ENCODE results near the gene NRXN3.

NRXN3 gene

DNA sequence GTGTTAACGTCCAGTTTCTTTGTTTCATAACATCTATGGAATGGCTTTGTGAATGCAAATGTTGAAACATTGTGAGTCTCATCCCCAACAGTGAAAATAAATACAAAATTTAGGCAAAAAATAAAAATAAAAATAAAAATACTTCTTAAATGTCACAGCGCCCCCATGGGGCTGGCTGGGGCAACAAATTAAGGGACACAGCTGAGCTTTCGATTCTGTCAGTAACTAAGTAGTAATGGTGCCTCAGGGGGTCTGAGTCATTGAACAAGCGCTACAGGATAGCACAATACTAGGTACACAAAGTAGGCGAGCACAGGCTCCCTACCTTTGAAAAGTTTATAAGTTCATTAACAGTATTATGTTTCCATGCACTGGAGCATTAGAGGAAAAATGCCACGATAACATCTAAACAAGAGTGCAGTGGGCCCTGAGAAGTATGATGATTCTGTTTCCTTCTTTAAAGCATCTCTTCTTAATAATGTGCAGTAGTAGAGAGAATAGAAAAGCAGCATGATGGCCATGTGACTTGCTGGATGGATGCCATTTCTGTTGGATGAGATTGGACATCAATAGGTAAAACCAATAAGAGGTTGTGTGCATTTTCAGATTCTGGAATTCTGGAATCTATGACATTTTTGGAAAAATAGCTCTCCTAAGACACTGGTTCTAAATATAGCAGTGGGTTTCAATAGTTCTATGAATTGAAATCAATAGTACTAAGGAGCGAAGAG, 1374.0 kb downstream of the NRXN3 start:
- no peak overlapping the region for H3K4me3 ChIP-seq (ENCODE audit: low read depth, low read length)

DNA sequence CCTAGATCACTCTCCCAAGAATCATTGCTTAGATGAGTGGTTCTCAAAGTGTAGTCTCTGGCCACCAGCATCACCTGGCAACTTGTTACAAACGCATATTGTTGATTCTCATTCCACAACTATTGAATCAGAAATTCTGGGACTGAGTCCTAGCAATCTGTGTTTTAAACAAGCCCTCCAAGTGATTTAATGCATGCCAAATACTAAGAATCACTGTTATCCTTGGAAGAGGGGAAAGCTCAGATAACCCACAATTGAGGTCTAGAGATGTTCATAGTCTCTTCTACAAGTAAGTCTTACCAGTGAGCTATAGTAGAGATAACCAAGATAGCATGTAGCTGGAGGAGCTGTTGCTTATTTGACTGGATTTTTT, 1374.5 kb downstream of the NRXN3 start:
- no peak overlapping the region for H3K4me3 ChIP-seq (ENCODE audit: low read depth, low read length)

DNA sequence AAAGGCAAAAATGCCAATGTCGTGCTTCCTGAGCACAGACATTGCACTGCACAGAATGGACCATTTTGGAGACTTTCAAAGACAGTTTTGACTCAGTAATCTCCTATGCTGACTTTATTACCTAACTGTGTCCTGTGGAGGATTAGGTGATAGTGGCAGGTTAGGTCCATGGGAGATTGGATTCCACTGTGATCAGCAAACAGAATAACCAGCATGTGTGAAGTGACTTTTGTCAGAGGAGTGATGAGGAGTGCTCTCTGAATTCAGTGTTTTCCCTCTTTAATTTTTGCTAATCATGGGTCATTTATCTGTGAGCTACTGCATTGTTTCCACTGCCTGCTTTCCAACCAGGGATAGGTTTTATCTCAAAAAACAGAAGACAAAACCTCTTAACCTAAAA, 1378.7 kb downstream of the NRXN3 start:
- no peak overlapping the region for H3K4me3 ChIP-seq (ENCODE audit: low read depth, low read length)

DNA sequence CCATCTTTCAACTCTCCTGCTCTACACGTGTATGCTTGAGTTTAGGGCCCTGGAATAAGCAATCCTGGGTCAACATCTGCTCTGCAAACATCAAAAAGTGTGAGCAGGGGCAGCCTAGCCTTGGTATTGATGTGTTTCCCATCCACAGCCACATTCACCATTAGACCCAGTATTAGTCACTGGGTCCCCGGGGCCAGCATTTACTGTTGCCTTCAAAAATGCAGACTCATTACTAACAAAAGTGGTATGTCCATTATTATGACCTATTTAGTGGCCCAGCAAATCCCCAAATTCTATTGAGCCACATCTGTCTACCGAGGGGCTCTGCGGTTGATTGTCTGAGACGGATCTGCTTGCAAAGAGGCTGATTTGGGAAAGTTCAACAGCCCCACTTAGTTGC, 1379.3 kb downstream of the NRXN3 start:
- no peak overlapping the region for H3K4me3 ChIP-seq (ENCODE audit: low read depth, low read length)

DNA sequence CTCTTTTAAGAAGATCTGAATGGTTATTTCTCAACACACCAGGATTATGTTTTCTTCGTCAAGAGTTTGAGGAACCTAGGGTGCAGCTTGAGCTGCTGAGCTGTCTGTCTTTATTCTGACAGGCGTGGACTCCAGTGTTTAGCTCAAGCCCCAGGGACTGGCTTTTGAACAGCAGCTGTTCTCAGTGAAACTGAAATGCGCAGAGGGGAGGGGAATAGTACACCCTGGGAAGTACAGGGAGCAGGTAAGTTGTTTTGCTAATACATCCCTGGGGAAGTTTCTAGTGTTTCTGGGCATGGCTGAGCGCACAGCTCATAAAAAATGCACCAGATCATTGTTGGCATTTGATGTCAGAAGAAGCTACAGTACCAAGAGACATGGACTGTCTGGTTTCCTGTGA, 1381.3 kb downstream of the NRXN3 start:
- no peak overlapping the region for H3K4me3 ChIP-seq (ENCODE audit: low read depth, low read length)

DNA sequence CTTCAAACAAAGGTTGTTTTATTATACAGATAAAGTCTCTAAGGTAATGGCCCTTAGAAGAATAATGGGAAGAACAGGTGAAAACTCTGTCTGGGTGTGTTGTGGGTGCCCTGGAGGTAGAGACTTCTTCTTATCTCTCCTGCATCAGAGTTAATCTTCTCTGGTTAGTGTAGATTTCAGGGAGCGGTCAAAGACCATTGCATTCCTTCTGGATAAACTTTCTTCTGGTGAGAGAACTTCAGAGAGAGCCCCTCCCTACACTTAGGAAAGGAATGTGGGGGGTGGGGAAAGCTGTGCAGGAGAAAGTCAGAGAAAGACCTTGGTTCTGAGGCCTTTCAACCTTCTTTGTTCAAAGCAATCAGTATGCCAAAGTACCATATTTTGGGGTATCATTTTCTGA, 1382.6 kb downstream of the NRXN3 start:
- no peak overlapping the region for H3K4me3 ChIP-seq (ENCODE audit: low read depth, low read length)

DNA sequence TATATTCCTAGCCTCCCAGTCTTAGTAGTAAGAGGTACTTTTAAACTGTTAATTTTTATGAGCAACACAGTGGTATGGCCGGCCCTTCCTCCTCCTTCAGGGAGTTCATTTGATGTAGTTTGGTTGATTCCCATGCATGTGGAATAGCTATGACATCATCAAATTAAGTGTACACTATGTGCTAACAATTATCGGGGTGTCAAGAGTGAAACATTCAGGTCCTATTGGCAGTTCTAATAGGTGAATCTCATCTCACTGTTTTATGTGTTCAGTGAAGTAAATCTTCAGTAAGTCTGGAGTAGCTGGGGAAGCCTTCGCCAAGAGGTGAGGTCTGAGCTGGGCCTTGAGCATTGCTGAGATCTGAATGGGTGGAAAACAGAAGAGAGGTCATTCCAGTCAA, 1384.6 kb downstream of the NRXN3 start:
- no peak overlapping the region for H3K4me3 ChIP-seq (ENCODE audit: low read depth, low read length)

DNA sequence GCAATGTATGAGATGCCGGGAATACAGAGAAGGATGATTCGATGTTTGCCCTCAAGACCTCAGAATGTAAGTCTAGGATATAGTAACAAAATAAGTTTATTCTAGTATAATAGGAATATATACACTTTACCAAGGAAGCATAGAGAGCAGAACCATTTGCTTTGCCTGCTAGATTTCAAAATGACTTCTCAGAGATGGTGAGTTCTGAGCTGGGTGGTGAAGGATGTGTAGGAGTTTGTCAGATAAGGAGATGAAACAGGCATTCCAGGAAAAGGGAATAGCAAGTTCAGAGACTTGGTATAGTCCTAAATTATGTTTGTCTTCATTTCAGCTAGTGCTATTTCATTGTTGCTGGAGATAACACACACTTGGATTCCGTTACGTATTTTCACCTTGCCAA, 1385.3 kb downstream of the NRXN3 start:
- H3K4me3 ChIP-seq (ENCODE audit: low read depth, low read length): no peak overlapping the region

DNA sequence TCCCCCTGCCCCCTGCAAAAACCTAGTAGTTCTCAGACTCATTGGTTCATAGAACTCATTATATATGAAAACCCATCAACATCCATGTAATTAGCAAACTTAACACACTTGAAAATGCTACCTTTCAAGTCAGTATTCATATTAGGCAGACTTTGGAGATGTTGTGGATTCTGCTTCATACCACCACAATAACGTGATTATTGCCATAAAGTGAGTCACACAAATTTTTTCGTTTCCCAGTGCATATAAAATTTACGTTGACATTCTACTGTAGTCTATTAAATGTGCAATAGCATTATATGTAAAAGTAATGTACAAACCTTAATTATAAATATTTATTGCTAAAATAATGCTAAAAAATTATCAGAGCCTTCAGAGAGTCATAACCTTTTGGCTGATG, 1387.1 kb downstream of the NRXN3 start:
- no peak overlapping the region for H3K4me3 ChIP-seq (ENCODE audit: low read depth, low read length)

DNA sequence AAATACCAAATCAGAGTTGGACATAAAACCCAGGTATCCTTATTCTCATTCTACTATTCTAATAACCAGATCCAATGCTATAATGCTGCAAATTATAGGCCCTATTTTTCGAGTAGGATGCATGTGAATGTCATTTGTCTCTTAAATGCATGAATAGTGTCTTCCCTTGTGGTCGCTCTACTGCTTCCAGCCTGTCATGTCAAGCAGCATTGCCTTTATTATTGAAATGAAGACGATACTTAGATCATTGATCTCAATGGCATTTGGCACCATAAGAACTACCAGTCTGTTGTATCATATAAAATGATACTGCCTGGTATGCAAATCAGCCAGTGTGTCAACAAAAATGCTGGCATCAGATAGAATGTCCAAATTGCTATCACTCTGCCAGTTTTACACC, 1392.0 kb downstream of the NRXN3 start:
- no peak overlapping the region for H3K4me3 ChIP-seq (ENCODE audit: low read depth, low read length)

DNA sequence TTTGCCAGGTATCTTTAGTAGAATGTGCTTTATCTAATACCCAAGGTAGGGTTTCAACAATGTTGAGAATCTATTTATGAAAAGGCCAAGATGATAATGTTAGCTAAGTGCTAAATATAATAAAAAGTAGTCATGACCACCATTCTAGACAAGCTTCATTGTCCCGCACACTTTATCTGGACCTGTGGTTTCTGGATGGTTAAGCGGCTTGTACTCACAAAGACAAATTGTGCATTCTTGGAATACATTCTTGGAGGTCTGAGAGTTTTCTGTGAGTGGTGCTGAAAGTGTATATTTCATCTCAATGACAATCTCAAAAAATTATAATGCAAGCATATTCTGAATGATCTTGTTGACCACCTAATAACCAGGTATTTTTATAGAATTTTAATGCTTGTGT, 1394.2 kb downstream of the NRXN3 start:
- H3K4me3 ChIP-seq (ENCODE audit: low read depth, low read length): no peak overlapping the region

DNA sequence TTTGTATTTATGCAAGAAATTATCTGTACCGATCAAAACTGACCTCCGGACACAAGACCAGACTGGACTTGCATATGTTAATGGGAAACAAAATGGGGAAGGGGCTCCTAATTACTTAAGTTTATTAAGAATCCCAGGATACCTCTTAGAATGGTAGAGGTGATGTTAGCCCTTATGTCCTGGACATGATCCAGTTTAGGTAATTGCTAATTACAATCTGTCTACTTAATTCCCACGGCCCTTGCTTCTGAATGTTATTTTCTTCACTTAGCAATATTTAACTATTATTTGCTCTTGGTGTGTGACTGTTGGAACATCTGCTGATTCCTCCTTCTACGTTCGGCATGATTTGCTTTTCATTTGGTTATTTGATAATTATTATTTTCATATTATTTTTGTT, 1397.1 kb downstream of the NRXN3 start:
- no peak overlapping the region for H3K4me3 ChIP-seq (ENCODE audit: low read depth, low read length)

DNA sequence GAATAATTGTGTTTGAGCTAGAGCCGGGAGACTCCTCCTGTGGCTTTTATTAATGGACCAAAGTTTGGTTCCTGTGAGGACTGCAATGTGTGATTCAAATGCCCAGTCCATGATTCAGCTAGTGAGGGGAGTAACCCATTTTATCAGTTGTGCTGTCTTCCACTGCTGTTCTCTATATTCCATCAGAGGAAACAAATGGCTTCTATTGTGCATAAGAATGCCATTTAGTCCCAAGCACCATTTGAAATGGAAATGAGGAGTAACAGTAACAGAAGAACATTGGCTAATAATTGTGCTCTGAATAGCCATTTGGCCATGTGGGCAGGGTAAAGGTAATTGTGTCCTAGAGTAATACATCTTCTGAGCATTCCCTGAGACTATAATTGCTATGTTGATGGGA, 1398.4 kb downstream of the NRXN3 start:
- H3K4me3 ChIP-seq (ENCODE audit: low read depth, low read length): no peak overlapping the region

DNA sequence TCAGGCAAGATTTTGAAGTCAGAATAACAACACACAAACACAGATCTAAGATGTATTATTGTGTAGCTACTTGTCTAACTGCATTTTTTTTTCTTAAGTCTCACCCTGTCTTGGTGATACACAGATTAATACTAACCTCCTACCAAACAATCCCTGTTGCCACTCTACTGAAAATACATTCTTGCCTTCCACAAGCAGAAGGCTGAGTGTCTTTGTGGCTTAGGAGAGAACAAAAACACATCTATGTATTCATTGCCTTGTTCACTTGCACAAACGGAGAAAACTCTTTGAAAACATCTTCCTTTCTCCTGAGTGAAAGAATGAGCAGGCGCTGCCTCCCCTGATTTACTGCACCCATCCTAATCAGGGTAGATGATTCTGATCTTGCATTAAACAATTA, 1398.9 kb downstream of the NRXN3 start:
- H3K4me3 ChIP-seq (ENCODE audit: low read depth, low read length): no peak overlapping the region

DNA sequence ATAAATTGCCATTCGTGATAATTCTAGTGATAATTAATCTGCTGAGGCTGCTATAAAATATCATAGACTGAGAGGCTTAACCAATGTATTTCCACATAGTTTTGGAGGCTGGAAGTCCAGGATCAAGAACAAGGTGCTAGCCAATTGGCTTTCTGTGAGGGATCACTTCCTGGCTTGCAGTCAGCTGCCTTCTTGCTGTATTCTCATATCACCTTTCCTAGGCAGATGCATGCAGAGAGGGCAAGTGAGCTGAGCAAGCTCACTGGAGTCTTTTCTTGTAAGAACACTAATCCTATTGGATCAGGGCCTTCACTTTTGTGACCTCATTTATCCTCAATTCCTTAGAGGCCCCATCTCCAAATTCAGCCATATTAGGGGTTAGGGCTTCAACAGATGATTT, 1400.5 kb downstream of the NRXN3 start:
- no peak overlapping the region for H3K4me3 ChIP-seq (ENCODE audit: low read depth, low read length)

DNA sequence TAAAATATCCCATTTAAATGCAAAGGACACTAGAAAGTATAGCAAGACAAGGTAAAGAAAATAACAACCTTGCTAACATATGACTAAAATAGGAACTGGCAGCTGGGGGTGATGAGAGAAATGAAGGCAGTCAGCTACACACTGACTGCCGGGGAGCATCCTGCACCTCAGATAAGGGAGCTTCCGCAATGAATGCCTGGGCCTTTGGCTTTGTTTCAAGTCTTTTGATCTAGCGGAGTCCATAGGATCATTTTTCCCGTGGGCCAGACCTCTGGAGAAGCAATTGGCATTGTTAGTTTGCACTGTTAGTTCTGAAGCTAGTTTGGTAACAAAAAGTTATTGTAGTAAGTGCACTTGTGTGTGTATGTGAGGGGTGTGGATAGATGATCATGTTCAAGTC, 1401.2 kb downstream of the NRXN3 start:
- H3K4me3 ChIP-seq (ENCODE audit: low read depth, low read length): no peak overlapping the region

DNA sequence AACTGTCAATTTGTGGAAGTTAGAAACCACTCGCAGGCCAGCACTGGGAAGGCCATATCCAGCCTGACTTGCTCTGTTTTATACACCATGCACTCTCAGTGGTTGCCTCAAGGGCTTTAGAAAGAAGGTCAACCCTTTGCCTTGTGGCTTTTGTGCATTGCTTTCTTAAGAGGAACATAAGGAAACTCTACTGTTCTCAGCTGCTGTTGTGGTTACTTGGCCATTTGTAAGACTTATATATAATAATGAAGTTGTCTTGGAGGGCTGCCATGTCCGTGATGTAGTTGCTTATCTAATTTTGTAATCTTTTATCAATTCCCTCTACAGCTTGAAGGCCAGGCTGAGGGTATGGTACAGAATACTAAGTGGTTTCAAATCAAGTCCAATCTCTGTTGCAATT, 1403.3 kb downstream of the NRXN3 start:
- H3K4me3 ChIP-seq (ENCODE audit: low read depth, low read length): no peak overlapping the region

DNA sequence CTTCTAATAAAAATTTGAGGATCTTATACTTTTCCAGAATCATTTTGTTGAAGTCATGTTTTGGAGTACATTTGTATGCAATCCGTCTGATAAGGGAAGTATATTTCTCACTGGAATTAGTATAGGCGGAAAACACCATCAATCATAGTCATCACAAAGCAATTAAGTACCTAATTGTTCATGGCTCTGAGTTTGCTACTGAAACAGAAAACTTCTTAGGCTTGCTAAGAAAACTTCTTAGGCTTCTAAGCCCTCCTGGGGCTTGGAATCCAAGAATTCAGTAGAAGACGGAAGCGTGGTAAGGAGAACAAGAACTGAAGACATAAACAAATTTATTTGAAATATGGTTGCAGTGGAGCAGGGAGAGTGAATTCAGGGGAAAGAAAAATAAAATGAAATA, 1404.9 kb downstream of the NRXN3 start:
- H3K4me3 ChIP-seq (ENCODE audit: low read depth, low read length): no peak overlapping the region

DNA sequence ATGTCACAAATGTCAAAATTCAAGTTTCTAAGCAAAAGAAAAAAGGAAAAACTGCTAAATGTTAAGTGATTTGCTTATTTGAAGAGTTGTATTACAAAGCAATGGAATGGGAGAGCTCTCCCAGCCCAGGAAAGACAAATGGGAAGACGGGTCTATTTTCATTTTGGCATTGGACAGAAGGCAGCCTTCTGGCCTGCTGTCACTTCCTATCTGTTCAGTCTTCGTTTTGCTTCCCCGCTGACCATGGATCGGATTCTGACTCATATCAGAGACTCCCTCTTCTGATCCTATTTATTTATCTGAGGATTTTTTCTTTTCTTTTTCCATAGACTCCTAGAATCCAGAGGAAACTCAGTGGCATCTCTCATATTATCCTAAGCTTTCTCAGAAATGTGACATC, 1406.3 kb downstream of the NRXN3 start:
- H3K4me3 ChIP-seq (ENCODE audit: low read depth, low read length): no peak overlapping the region

DNA sequence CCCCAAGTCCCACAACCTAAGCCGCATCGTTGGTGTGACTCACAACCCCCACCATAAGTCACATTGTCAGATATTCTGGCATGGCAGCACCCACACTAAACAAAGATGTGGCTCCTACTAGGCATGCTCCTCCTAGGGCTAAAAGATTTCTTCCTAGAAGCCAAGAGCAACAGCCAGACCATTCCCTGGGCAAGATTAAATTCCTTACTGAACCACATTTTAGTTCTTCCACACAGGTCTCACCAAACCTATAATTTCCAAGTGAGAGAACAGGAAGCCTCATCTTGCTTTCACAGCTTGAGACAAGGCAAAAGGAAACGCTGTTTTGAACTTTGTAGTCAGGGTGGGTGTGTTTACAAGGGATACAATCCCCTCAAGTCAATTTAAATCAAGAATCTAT, 1408.3 kb downstream of the NRXN3 start:
- H3K4me3 ChIP-seq (ENCODE audit: low read depth, low read length): no peak overlapping the region

DNA sequence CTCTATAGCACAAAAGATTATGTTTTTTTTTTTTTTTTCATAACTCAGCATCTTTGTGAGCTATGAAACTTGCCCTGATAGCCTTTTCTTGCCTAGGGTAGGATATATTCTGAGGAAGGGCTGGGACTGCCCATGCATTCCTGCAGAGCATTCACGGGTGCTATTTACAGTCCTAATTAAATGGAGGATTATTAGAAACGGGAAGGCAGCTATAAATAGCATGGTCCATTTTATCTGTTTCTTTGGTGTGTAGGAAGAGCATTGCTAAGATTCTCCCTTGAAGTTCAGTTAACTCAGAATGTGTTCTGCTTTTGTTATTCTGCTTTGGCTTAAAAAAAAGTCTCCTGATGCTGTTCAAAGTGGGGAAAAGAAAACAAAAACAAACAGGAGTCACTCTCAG, 1410.2 kb downstream of the NRXN3 start:
- no peak overlapping the region for H3K4me3 ChIP-seq (ENCODE audit: low read depth, low read length)

DNA sequence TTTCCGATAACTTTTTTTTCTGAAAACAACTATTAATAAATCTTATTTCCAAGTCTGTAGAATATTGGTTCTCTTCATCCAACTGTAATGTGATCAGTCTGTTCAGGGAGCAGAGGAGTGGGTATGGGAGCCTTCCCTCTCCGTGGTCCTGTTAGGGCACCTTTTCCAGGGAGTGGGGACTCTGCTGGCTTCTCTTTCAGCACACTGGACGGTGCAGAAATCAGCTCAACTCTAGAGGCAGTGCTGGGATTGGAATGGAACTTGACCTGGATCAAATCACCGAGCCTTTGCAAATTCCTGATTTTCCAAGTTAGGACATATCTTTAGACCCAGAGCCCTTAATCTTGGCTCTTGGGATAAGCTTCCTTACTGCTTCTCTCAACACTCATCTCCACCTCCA, 1410.7 kb downstream of the NRXN3 start:
- no peak overlapping the region for H3K4me3 ChIP-seq (ENCODE audit: low read depth, low read length)

DNA sequence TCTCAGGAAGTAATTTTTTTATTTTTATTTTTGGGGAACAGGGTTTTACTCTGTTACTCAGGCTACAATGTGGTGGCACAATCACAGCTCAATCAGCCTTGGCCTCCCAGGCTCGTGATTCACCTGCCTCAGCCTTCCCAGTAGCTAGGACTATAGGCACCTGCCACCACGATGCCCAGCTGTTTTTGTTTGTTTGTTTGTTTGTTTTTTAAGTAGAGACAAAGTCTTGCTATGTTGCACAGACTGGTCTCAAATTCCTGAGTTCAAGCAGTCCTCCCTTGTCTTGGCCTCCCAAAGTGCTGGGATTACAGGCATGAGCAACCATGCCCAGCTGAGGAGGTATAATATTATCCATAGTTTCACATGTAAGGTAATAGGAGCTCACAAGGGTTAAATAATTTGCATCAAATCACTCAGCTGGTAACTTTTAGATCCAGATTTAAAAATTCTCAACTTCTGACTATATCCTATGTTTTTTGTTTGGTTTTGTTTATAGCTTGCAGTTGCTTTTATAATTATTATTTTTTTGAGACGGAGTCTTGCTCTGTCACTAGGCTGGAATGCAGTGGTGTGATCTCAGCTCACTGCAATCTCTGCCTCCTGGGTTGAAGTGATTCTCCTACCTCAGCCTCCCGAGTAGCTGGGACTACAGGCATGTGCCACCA, 1411.9 kb downstream of the NRXN3 start:
- H3K4me3 ChIP-seq (ENCODE audit: low read depth, low read length): no peak overlapping the region

All from iPS-11a (cell line).